ENCODE measurements around the gene SEC61A2. TPM values are rescaled to one million over a fixed set of nuclear protein-coding genes. Genes with fewer than 3 reads are reported as not detected.
A peak's percentile ranks its signal among the peaks of the same experiment; 100 is the strongest.

The SEC61A2 gene
- total RNA-seq, 1 donor from 2014 or later = 9.1 TPM

DNA sequence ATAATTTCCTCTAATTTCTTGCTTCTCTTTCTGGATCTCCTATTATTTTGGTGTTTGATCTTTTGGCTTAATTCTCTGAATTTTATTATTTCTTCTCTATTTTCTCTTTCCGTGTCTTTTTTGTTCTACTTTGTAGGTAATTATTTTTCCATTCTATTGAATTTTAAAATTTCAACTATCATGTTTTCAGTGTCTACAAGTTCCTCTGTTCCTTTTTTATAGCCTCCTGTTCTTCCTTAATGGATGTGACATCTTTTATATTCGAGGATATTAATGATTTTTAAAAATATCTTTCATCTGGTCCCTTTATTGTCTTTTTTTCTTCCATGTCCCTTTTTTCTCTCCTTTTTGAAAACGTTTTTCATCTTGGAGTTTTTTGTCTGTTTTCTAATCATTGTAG is 77.6 kb downstream of the SEC61A2 start:
- Histone ChIP-seq H3K4me3 (no peak overlapping the region), H3K4me1 (peaks cover 5% of the 10 kb centered on the region), H3K27ac (no peak overlapping the region), H3K36me3 (peaks cover 0 to 44% of the 10 kb centered on the region in 2 donors), H3K27me3 (no peaks in the 10 kb centered on the region), H3K9me3 (no peaks in the 10 kb centered on the region)
- TF ChIP-seq POLR2AphosphoS5 (IDR thresholded peaks at IDR 0.05; ENCODE audit: insufficient read depth in 1 of 2, low read depth in 1 of 2) = no peak
- TF ChIP-seq, protein P1, sequence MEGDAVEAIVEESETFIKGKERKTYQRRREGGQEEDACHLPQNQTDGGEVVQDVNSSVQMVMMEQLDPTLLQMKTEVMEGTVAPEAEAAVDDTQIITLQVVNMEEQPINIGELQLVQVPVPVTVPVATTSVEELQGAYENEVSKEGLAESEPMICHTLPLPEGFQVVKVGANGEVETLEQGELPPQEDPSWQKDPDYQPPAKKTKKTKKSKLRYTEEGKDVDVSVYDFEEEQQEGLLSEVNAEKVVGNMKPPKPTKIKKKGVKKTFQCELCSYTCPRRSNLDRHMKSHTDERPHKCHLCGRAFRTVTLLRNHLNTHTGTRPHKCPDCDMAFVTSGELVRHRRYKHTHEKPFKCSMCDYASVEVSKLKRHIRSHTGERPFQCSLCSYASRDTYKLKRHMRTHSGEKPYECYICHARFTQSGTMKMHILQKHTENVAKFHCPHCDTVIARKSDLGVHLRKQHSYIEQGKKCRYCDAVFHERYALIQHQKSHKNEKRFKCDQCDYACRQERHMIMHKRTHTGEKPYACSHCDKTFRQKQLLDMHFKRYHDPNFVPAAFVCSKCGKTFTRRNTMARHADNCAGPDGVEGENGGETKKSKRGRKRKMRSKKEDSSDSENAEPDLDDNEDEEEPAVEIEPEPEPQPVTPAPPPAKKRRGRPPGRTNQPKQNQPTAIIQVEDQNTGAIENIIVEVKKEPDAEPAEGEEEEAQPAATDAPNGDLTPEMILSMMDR (IDR thresholded peaks at IDR 0.05) = no peak
- no peak for TF ChIP-seq POLR2A (IDR thresholded peaks at IDR 0.05)
- intact Hi-C loops (cut with DNase I) = no loop called here
- no peak for DNase-seq (ENCODE audit: extremely low spot score in 2 of 2)

DNA sequence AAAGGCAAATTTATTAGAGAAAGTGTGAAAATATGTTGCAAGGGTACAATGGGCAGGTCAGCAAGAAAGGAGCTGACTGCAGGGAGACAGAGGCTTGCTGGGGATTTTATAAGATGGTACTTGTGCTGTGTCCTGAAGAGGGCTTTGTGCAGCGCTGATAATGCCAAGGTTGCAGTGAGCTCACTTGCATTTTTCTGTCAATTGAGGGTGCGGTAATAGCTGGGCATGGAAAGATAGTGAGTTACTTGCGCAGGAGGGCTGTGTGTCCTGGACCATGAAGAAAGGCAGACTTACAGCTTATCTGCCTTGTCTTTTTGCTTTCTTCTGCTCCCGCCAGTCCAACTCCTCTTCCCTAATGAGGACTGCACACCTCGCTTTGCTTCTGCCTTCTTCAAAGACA is 79.0 kb downstream of the SEC61A2 start:
- Histone ChIP-seq H3K27ac (no peak overlapping the region), H3K36me3 (peaks cover 0 to 31% of the 10 kb centered on the region in 2 donors), H3K9me3 (no peaks in the 10 kb centered on the region), H3K4me1 (peaks cover 3% of the 10 kb centered on the region), H3K4me3 (no peak overlapping the region), H3K27me3 (no peaks in the 10 kb centered on the region)
- intact Hi-C loops (cut with DNase I) = no loop called here
- no peak for DNase-seq (ENCODE audit: extremely low spot score in 2 of 2)
- TF ChIP-seq, protein P1 (IDR thresholded peaks at IDR 0.05) = no peak

DNA sequence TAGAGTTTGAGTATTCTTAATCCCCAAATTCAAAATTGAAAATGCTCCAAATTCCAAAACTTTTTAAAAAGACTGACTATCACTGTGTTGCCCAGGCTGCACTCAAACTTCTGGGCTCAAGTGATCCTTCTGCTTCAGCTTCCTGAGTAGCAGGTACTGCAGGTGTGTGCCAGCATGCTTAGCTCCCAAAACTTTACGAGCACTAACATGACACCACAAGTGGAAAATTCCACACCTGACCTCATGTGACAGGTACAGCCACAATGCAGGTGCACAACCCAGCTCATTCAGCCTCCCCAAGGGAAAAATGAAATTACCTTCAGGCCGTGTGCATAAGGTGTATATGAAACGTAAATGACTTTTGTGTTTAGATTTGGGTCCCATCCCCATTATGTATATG is 83.0 kb downstream of the SEC61A2 start:
- no peak overlapping the region for H3K4me3 ChIP-seq
- H3K4me1 ChIP-seq = peaks cover 14% of the 10 kb centered on the region
- H3K27me3 ChIP-seq = no peaks in the 10 kb centered on the region
- intact Hi-C loops (cut with DNase I) = no loop called here
- no peak for DNase-seq (ENCODE audit: extremely low spot score in 2 of 2)
- no peaks in the 10 kb centered on the region for H3K9me3 ChIP-seq
- peaks cover 0 to 37% of the 10 kb centered on the region in 2 donors for H3K36me3 ChIP-seq
- no peak overlapping the region for H3K27ac ChIP-seq
- TF ChIP-seq POLR2AphosphoS5 (IDR thresholded peaks at IDR 0.05; ENCODE audit: insufficient read depth in 1 of 2, low read depth in 1 of 2) (no peak), POLR2A (IDR thresholded peaks at IDR 0.05) (no peak)
- TF ChIP-seq, protein P1 (IDR thresholded peaks at IDR 0.05) = no peak

DNA sequence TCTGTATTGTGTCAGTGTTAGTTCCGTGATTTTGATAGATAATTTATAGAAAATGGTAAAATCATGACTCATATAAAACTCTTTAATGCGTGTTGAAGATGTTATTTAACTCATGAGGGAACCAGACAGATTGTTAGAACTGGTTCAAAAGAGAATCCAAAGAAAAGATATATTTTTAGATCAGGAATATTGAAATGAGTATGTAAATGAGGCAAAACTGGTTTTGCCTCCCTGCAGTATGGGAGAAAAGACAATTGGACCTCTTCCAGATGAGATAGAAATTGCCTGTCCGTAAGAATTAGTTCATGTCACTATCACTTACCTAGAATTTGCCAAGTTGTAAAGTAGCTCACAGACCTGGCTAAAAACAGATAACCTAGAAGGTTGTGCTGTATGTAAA is 84.1 kb downstream of the SEC61A2 start:
- TF ChIP-seq POLR2AphosphoS5 (IDR thresholded peaks at IDR 0.05; ENCODE audit: insufficient read depth in 1 of 2, low read depth in 1 of 2) (no peak), POLR2A (IDR thresholded peaks at IDR 0.05) (no peak)
- TF ChIP-seq, protein P1 (IDR thresholded peaks at IDR 0.05) = no peak
- no peak for DNase-seq (ENCODE audit: extremely low spot score in 2 of 2)
- H3K36me3 ChIP-seq = peaks cover 0 to 44% of the 10 kb centered on the region in 2 donors
- H3K4me3 ChIP-seq = no peak overlapping the region
- H3K27me3 ChIP-seq = no peaks in the 10 kb centered on the region
- H3K4me1 ChIP-seq = peaks cover 14% of the 10 kb centered on the region
- intact Hi-C loops (cut with DNase I) = no loop called here
- H3K27ac ChIP-seq = no peak overlapping the region
- no peaks in the 10 kb centered on the region for H3K9me3 ChIP-seq

DNA sequence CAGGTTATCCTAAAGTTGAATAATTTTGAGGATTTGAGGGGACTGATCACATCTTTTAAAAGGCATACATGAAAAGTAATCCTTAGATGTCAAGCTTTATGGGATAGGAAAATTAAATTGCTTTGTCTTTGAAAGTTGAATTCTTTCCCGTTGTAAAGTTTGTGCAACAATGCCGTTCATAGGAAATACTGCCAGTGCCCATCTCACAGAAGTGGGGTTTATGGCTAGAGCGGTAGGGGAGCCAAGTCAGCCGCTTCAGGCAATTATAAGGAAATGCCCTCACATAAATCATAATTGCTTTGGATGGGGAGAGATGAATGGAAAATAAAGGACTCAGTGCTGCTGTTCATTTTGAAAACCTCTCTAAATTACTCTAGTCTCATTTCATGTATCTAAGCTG is 84.6 kb downstream of the SEC61A2 start:
- TF ChIP-seq POLR2AphosphoS5 (IDR thresholded peaks at IDR 0.05; ENCODE audit: insufficient read depth in 1 of 2, low read depth in 1 of 2) = no peak
- no peak for TF ChIP-seq POLR2A (IDR thresholded peaks at IDR 0.05)
- TF ChIP-seq, protein P1 (IDR thresholded peaks at IDR 0.05) = no peak
- Histone ChIP-seq H3K4me1 (peaks cover 14% of the 10 kb centered on the region), H3K36me3 (peaks cover 0 to 48% of the 10 kb centered on the region in 2 donors), H3K9me3 (no peaks in the 10 kb centered on the region), H3K27ac (peak overlapping the region; percentile 36), H3K4me3 (no peak overlapping the region), H3K27me3 (no peaks in the 10 kb centered on the region)
- no peak for DNase-seq (ENCODE audit: extremely low spot score in 2 of 2)
- intact Hi-C loops (cut with DNase I) = no loop called here
